Activated CD8-positive, alpha-beta memory T cell treated with anti-CD3 and anti-CD28 coated beads, Interleukin-2, amount 10 ng/mL, durations not matched to agents 7 days and 5 days (primary cell): ENCODE data around the gene AOAH. TPM values are rescaled to one million over a fixed set of nuclear protein-coding genes. Genes with fewer than 3 reads are reported as not detected.
A peak's percentile ranks its signal among the peaks of the same experiment; 100 is the strongest.

Experiments used
- ATAC-seq: fragments of 150-1000 bp; cut with Tn5 transposase; one replicate; pipeline ENCODE4 v1.10.0; 2021; ENCODE audit warnings: moderate library complexity
- CTCF ChIA-PET: fragments of 350-600 bp; sonication (Branson Sonifier 250); formaldehyde crosslinking; loops from one replicate; lab custom pipeline; 2021; ENCODE audit warnings: antibody characterized with exemption; lab: Charles Lee
- DNase-seq: peaks from one replicate; pipeline ENCODE4 v3.0.0-alpha.2; 2020
- H3K27ac Mint-ChIP-seq: one replicate; pipeline ENCODE4 v1.8.0; 2021; ENCODE audit warnings: mild to moderate bottlenecking, mixed read lengths
- H3K27me3 Mint-ChIP-seq: one replicate; pipeline ENCODE4 v1.8.0; 2021; ENCODE audit warnings: mixed read lengths
- H3K36me3 Mint-ChIP-seq: one replicate; pipeline ENCODE4 v1.8.0; 2021; ENCODE audit warnings: mild to moderate bottlenecking, mixed read lengths
- H3K4me1 Mint-ChIP-seq: one replicate; pipeline ENCODE4 v1.8.0; 2021; ENCODE audit warnings: mixed read lengths
- H3K4me3 Mint-ChIP-seq: one replicate; pipeline ENCODE4 v1.8.0; 2021; ENCODE audit warnings: mild to moderate bottlenecking, moderate library complexity, mixed read lengths
- H3K9me3 Mint-ChIP-seq: one replicate; pipeline ENCODE4 v1.8.0; 2022; ENCODE audit warnings: low read depth, mixed read lengths
- total RNA-seq, 2 experiments: library from RNA; stranded (reverse); gene quantifications; one replicate each; pipeline ENCODE4 v1.2.3, GENCODE V29; 2021

AOAH gene
- 10 to 100 TPM; 44.5 to 48.8 TPM for total RNA-seq

GRCh38 chr7:36723951-36724664 is at the start of gene AOAH:
TSS of gene AOAH (minus strand) at chr7:36724494. CDS start at chr7:36724148, 346 bp downstream.
- Mint-ChIP-seq H3K4me3 (peak within 1 kb of the TSS; percentile 81), H3K27ac (peak within 1 kb of the TSS; percentile 89), H3K36me3 (peaks cover 45% of the 10 kb centered on the region), H3K4me1 (peaks cover 84% of the 10 kb centered on the region), H3K9me3 (peaks cover 5% of the 10 kb centered on the region), H3K27me3 (no peaks in the 10 kb centered on the region)
- ATAC-seq: peak; percentile 94
- peak; percentile 96 for DNase-seq
- CTCF ChIA-PET: interaction anchor here (0.8 to 2.9 kb wide), 7 partner anchors 15 to 237 kb away, joined by 3 to 11 read pairs (median 4); no protein-coding TSS in a partner anchor

GRCh38 chr7:36766451-36766850 is 42.2 kb upstream of the AOAH start:
- ATAC-seq (no peak), DNase-seq (no peak)
- Mint-ChIP-seq H3K27me3 (peaks cover 5% of the 10 kb centered on the region), H3K4me1 (peaks cover 17% of the 10 kb centered on the region), H3K36me3 (peaks cover 4% of the 10 kb centered on the region), H3K9me3 (peaks cover 2% of the 10 kb centered on the region), H3K27ac (no peak overlapping the region), H3K4me3 (no peak overlapping the region)
- CTCF ChIA-PET: interaction anchor here (2.6 kb wide), 1 partner anchor 10 kb away, joined by 7 read pairs; no protein-coding TSS in a partner anchor

- Mint-ChIP-seq H3K4me1 (peaks cover 17% of the 10 kb centered on the region), H3K36me3 (peaks cover 2% of the 10 kb centered on the region), H3K27me3 (peaks cover 5% of the 10 kb centered on the region), H3K9me3 (peaks cover 2% of the 10 kb centered on the region), H3K4me3 (no peak overlapping the region), H3K27ac (no peak overlapping the region)
- DNase-seq (no peak), ATAC-seq (no peak)
- CTCF ChIA-PET: interaction anchor here (2.6 kb wide), 1 partner anchor 11 kb away, joined by 7 read pairs; no protein-coding TSS in a partner anchor
Observed at GRCh38 chr7:36765605-36766004, 41.3 kb upstream of the AOAH start.

GRCh38 chr7:36764929-36765328 is 40.6 kb upstream of the AOAH start:
- H3K9me3 Mint-ChIP-seq: peaks cover 2% of the 10 kb centered on the region
- CTCF ChIA-PET: interaction anchor here (2.6 kb wide), 1 partner anchor 12 kb away, joined by 7 read pairs; no protein-coding TSS in a partner anchor
- H3K27me3 Mint-ChIP-seq: peaks cover 5% of the 10 kb centered on the region
- H3K27ac Mint-ChIP-seq: no peak overlapping the region
- DNase-seq (no peak), ATAC-seq (peak; percentile 36)
- H3K4me3 Mint-ChIP-seq: no peak overlapping the region
- peaks cover 16% of the 10 kb centered on the region for H3K4me1 Mint-ChIP-seq
- peaks cover 2% of the 10 kb centered on the region for H3K36me3 Mint-ChIP-seq

GRCh38 chr7:36763132-36763816 is 39.0 kb upstream of the AOAH start:
- peaks cover 2% of the 10 kb centered on the region for H3K9me3 Mint-ChIP-seq
- no peak overlapping the region for H3K27ac Mint-ChIP-seq
- ATAC-seq (no peak), DNase-seq (no peak)
- H3K4me1 Mint-ChIP-seq: peaks cover 12% of the 10 kb centered on the region
- no peaks in the 10 kb centered on the region for H3K27me3 Mint-ChIP-seq
- no peak overlapping the region for H3K4me3 Mint-ChIP-seq
- H3K36me3 Mint-ChIP-seq: peaks cover 2% of the 10 kb centered on the region
- CTCF ChIA-PET: interaction anchor here (0.8 kb wide), 2 partner anchors 10 to 14 kb away, joined by 3 to 4 read pairs; no protein-coding TSS in a partner anchor

GRCh38 chr7:36762394-36762793 is 38.1 kb upstream of the AOAH start:
- DNase-seq (no peak), ATAC-seq (no peak)
- Mint-ChIP-seq H3K4me3 (no peak overlapping the region), H3K27ac (no peak overlapping the region), H3K9me3 (peaks cover 2% of the 10 kb centered on the region), H3K27me3 (no peaks in the 10 kb centered on the region), H3K4me1 (peaks cover 12% of the 10 kb centered on the region), H3K36me3 (peaks cover 2% of the 10 kb centered on the region)
- CTCF ChIA-PET: interaction anchor here (0.8 kb wide), 1 partner anchor 15 kb away, joined by 4 read pairs; no protein-coding TSS in a partner anchor

- CTCF ChIA-PET: interaction anchor here (1.1 kb wide), 1 partner anchor 16 kb away, joined by 3 read pairs; no protein-coding TSS in a partner anchor
- no peak for DNase-seq
- H3K9me3 Mint-ChIP-seq: peaks cover 2% of the 10 kb centered on the region
- H3K4me1 Mint-ChIP-seq: peaks cover 12% of the 10 kb centered on the region
- no peak overlapping the region for H3K4me3 Mint-ChIP-seq
- peaks cover 2% of the 10 kb centered on the region for H3K36me3 Mint-ChIP-seq
- H3K27me3 Mint-ChIP-seq: no peaks in the 10 kb centered on the region
- no peak for ATAC-seq
- no peak overlapping the region for H3K27ac Mint-ChIP-seq
Observed at GRCh38 chr7:36761835-36762234, 37.5 kb upstream of the AOAH start.

GRCh38 chr7:36760856-36761762 is 36.8 kb upstream of the AOAH start:
- Mint-ChIP-seq H3K27ac (no peak overlapping the region), H3K4me3 (no peak overlapping the region), H3K4me1 (peaks cover 12% of the 10 kb centered on the region), H3K27me3 (no peaks in the 10 kb centered on the region), H3K9me3 (peaks cover 2% of the 10 kb centered on the region), H3K36me3 (peaks cover 2% of the 10 kb centered on the region)
- CTCF ChIA-PET: interaction anchor here (1.1 kb wide), 1 partner anchor 17 kb away, joined by 3 read pairs; no protein-coding TSS in a partner anchor
- ATAC-seq (no peak), DNase-seq (no peak)

- H3K27me3 Mint-ChIP-seq: no peaks in the 10 kb centered on the region
- no peaks in the 10 kb centered on the region for H3K4me1 Mint-ChIP-seq
- ATAC-seq: no peak
- H3K9me3 Mint-ChIP-seq: no peaks in the 10 kb centered on the region
- CTCF ChIA-PET: interaction anchor here (1.6 kb wide), 1 partner anchor 318 kb away, joined by 3 read pairs; no protein-coding TSS in a partner anchor
- DNase-seq: no peak
- no peak overlapping the region for H3K4me3 Mint-ChIP-seq
- H3K36me3 Mint-ChIP-seq: peaks cover 5% of the 10 kb centered on the region
- no peak overlapping the region for H3K27ac Mint-ChIP-seq
Observed at GRCh38 chr7:36758879-36759278, 34.6 kb upstream of the AOAH start.

- Mint-ChIP-seq H3K36me3 (peaks cover 5% of the 10 kb centered on the region), H3K4me3 (no peak overlapping the region), H3K4me1 (no peaks in the 10 kb centered on the region), H3K27me3 (peaks cover 4% of the 10 kb centered on the region), H3K9me3 (no peaks in the 10 kb centered on the region), H3K27ac (no peak overlapping the region)
- DNase-seq (no peak), ATAC-seq (no peak)
- CTCF ChIA-PET: interaction anchor here (1.4 to 2.1 kb wide), 2 partner anchors 13 to 21 kb away, joined by 3 to 5 read pairs; no protein-coding TSS in a partner anchor
Observed at GRCh38 chr7:36755484-36755883, 31.2 kb upstream of the AOAH start.

- ATAC-seq (no peak), DNase-seq (no peak)
- CTCF ChIA-PET: interaction anchor here (1.3 kb wide), 1 partner anchor 26 kb away, joined by 3 read pairs; no protein-coding TSS in a partner anchor
- Mint-ChIP-seq H3K4me1 (peaks cover 17% of the 10 kb centered on the region), H3K4me3 (no peak overlapping the region), H3K9me3 (no peaks in the 10 kb centered on the region), H3K27ac (no peak overlapping the region), H3K36me3 (peaks cover 11% of the 10 kb centered on the region), H3K27me3 (peaks cover 10% of the 10 kb centered on the region)
Observed at GRCh38 chr7:36752026-36752711, 27.9 kb upstream of the AOAH start.

- Mint-ChIP-seq H3K4me1 (peaks cover 20% of the 10 kb centered on the region), H3K27ac (peak overlapping the region; percentile 33), H3K36me3 (peaks cover 11% of the 10 kb centered on the region), H3K9me3 (no peaks in the 10 kb centered on the region), H3K4me3 (no peak overlapping the region), H3K27me3 (peaks cover 10% of the 10 kb centered on the region)
- CTCF ChIA-PET: no interaction called here
- ATAC-seq: no peak
- no peak for DNase-seq
Observed at GRCh38 chr7:36750451-36750850, 26.2 kb upstream of the AOAH start.
